Lower leg skin (tissue), 4 donors: Measurements from ENCODE around the gene CHST8. TPM values are rescaled to one million over a fixed set of nuclear protein-coding genes. Genes with fewer than 3 reads are reported as not detected.

Experiments used
- DNase-seq, 2 donors: peaks; one replicate each; pipeline ENCODE4 v3.0.0-alpha.2; 2019; ENCODE audit warnings: low spot score in 2 of 2
- H3K4me3 ChIP-seq: fragments of 200-600 bp; sonication (generic); 2 replicates; pipeline ENCODE4 v1.5.1; 2017; ENCODE audit warnings: mild to moderate bottlenecking, low read depth; ENCODE audit not compliant: poor library complexity, severe bottlenecking
- CTCF ChIP-seq, 3 donors: fragments of 450-650 bp; IDR thresholded peaks; one replicate each; pipeline ENCODE4 v1.5.1; 2016; ENCODE audit warnings: antibody characterized with exemption in 3 of 3, mild to moderate bottlenecking in 3 of 3, moderate library complexity in 2 of 3
- POLR2A ChIP-seq, 2 donors: fragments of 450-650 bp; IDR thresholded peaks; one replicate each; pipeline ENCODE4 v1.6.1; 2016 to 2017; ENCODE audit warnings: antibody characterized with exemption in 2 of 2, mild to moderate bottlenecking in 1 of 2, moderate library complexity in 1 of 2
- WGBS, 2 donors: methylation state at CpG; one replicate each; pipeline ENCODE4 v1.1.5; 2018; 5-methylcytosine and 5-hydroxymethylcytosine counted together
- intact Hi-C: fragments of 100-400 bp; cut with DNase I; formaldehyde crosslinking; loops from one replicate; pipeline ENCODE4 v1.15.0; 2023; ENCODE audit warnings: low total_unique reads
- total RNA-seq, 4 donors: library from RNA; depleted of rRNA; stranded (reverse); fragments of >200 nt; gene quantifications; one replicate each; pipeline ENCODE4 v1.1.0, GENCODE V29; 2016

The CHST8 gene
- total RNA-seq, 4 donors from 2014 or later = 0.19 to 1.6 (median 0.37) TPM; not detected in 1

GRCh38 chr19:33731881-33732280 is 110.1 kb downstream of the CHST8 start:
- no peak for DNase-seq
- 56 to 65% methylated on average over 5 to 7 of the region's 7 CpGs for WGBS, 2 donors
- H3K4me3 ChIP-seq = no peak overlapping the region
- intact Hi-C loops = no loop called here
- TF ChIP-seq POLR2A (IDR thresholded peaks at IDR 0.05) (no peak), CTCF (IDR thresholded peaks at IDR 0.05) (no peak)

GRCh38 chr19:33734913-33735312 is 113.2 kb downstream of the CHST8 start:
- DNase-seq = no peak
- H3K4me3 ChIP-seq = no peak overlapping the region
- TF ChIP-seq POLR2A (IDR thresholded peaks at IDR 0.05) (no peak), CTCF (IDR thresholded peaks at IDR 0.05) (no peak)
- intact Hi-C loops = no loop called here
- 18 to 26% methylated on average over 3 of the region's 3 CpGs for WGBS, 2 donors

- intact Hi-C loops = no loop called here
- TF ChIP-seq POLR2A (IDR thresholded peaks at IDR 0.05) (no peak), CTCF (IDR thresholded peaks at IDR 0.05) (no peak)
- WGBS, 2 donors = 57 to 71% methylated on average over 6 of the region's 6 CpGs
- H3K4me3 ChIP-seq = no peak overlapping the region
- DNase-seq = no peak
Measured at GRCh38 chr19:33736158-33736557, 114.4 kb downstream of the CHST8 start.

- no peak overlapping the region for H3K4me3 ChIP-seq
- no peak for DNase-seq
- TF ChIP-seq CTCF (IDR thresholded peaks at IDR 0.05) = no peak
- TF ChIP-seq POLR2A (IDR thresholded peaks at IDR 0.05) = no peak
- WGBS, 2 donors = 36 to 47% methylated on average over 3 of the region's 3 CpGs
- intact Hi-C loops = no loop called here
Measured at GRCh38 chr19:33736787-33737186, 115.0 kb downstream of the CHST8 start.

- DNase-seq = no peak
- intact Hi-C loops = no loop called here
- no peak overlapping the region for H3K4me3 ChIP-seq
- TF ChIP-seq CTCF (IDR thresholded peaks at IDR 0.05) (no peak), POLR2A (IDR thresholded peaks at IDR 0.05) (no peak)
- 70 to 80% methylated on average over 4 of the region's 4 CpGs for WGBS, 2 donors
Measured at GRCh38 chr19:33737681-33738371, 116.1 kb downstream of the CHST8 start.
